NCI-H1930 (cell line): ENCODE data around the gene CUBN.
"Not testable (repeated sequence)": the region's sequence is repeated elsewhere in the genome, so short reads cannot be mapped to it uniquely, and the experiment has no call there.

Experiments used
- DNase-seq, 2 experiments: peaks; one replicate each; lab custom pipeline; 2025; lab: John Stamatoyannopoulos, UW

CUBN gene

GRCh38 chr10:17141504-17142229 lies 12.1 kb upstream of the CUBN start:
- DNase-seq, result no peak

- no peak for DNase-seq
These were observed 10.8 kb upstream of the CUBN start for GRCh38 chr10:17140386-17140761.

GRCh38 chr10:17138460-17139042 lies 8.9 kb upstream of the CUBN start:
- no peak for DNase-seq

GRCh38 chr10:17134737-17135260 lies 5.2 kb upstream of the CUBN start:
- DNase-seq, result no peak

GRCh38 chr10:17134282-17134681 lies 4.7 kb upstream of the CUBN start:
- no peak for DNase-seq

GRCh38 chr10:17128261-17128660 lies 1.4 kb downstream of the CUBN start:
- no peak for DNase-seq

- DNase-seq, result no peak
These were observed 3.3 kb downstream of the CUBN start for GRCh38 chr10:17126327-17126726.

- no peak for DNase-seq
These were observed 4.3 kb downstream of the CUBN start for GRCh38 chr10:17125206-17125893.

GRCh38 chr10:17123961-17124360 lies 5.7 kb downstream of the CUBN start:
- no peak for DNase-seq

GRCh38 chr10:17122726-17123661 lies 6.6 kb downstream of the CUBN start:
- DNase-seq, result no peak

- no peak for DNase-seq
These were observed 7.6 kb downstream of the CUBN start for GRCh38 chr10:17122052-17122451.

GRCh38 chr10:17120694-17121093 lies 8.9 kb downstream of the CUBN start:
- no peak for DNase-seq

GRCh38 chr10:17119845-17120244 lies 9.8 kb downstream of the CUBN start:
- DNase-seq, result no peak

- DNase-seq, result no peak
These were observed 13.4 kb downstream of the CUBN start for GRCh38 chr10:17116193-17116592.

- no peak for DNase-seq
These were observed 13.9 kb downstream of the CUBN start for GRCh38 chr10:17115683-17116082.

- DNase-seq, result not testable (repeated sequence)
These were observed 14.7 kb downstream of the CUBN start for GRCh38 chr10:17114878-17115444.

- peak in 1 of 2 experiments; percentile 4 for DNase-seq
These were observed 15.6 kb downstream of the CUBN start for GRCh38 chr10:17113889-17114540.

GRCh38 chr10:17113346-17113745 lies 16.3 kb downstream of the CUBN start:
- DNase-seq, result no peak

- no peak for DNase-seq
These were observed 17.0 kb downstream of the CUBN start for GRCh38 chr10:17112566-17112965.

GRCh38 chr10:17109475-17110207 lies 20.0 kb downstream of the CUBN start:
- DNase-seq, result no peak
